GM19240 (cell line): ENCODE results near the gene SPATS2L.

ENCODE experiments used
- DNase-seq: peaks from one replicate; pipeline ENCODE4 v3.0.0; 2011; ENCODE audit warnings: low spot score; ENCODE audit not compliant: insufficient read length

Gene SPATS2L

GRCh38 chr2:200496696-200497095 is 190.2 kb downstream of the SPATS2L start:
- DNase-seq = no peak

GRCh38 chr2:200498402-200499162 is 192.1 kb downstream of the SPATS2L start:
- no peak for DNase-seq

- DNase-seq = no peak
These were observed 195.7 kb downstream of the SPATS2L start for GRCh38 chr2:200502196-200502595.

- no peak for DNase-seq
These were observed 200.2 kb downstream of the SPATS2L start for GRCh38 chr2:200506679-200507078.

- no peak for DNase-seq
These were observed 200.7 kb downstream of the SPATS2L start for GRCh38 chr2:200507179-200507578.

GRCh38 chr2:200509235-200509611 is 202.7 kb downstream of the SPATS2L start:
- DNase-seq = no peak

GRCh38 chr2:200509612-200510433 is 203.3 kb downstream of the SPATS2L start, which contains the start of gene KCTD18:
TSS of gene KCTD18 (minus strand) at chr2:200510068. CDS start at chr2:200507016, 3,052 bp downstream.
- DNase-seq = peak; percentile 88

- DNase-seq = no peak
These were observed 208.7 kb downstream of the SPATS2L start for GRCh38 chr2:200515155-200515554.

DNA sequence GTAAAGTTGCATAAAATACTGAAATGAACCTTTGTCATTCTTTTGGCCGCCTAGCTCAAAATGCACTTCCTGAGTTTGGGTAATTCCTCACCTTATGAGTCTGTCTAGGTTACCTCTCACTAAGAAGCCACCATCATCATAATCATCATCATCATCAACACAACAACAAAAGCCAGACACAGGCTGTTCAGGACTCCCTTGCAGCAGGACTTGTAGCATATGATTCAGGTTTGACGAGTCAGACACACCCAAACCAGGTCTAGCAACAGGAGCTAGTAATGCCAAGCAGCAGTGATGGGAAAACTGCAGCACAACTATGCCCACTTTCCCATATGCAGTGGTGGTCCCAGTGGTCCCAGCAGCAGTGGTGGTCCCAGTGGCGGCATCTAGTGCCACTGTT is 216.7 kb downstream of the SPATS2L start:
- DNase-seq = no peak

GRCh38 chr2:200523604-200524003 is 217.1 kb downstream of the SPATS2L start:
- DNase-seq = no peak

GRCh38 chr2:200525066-200525465 is 218.6 kb downstream of the SPATS2L start:
- DNase-seq = no peak

GRCh38 chr2:200525551-200525881 is 219.0 kb downstream of the SPATS2L start:
- no peak for DNase-seq

GRCh38 chr2:200525882-200526651 is 219.6 kb downstream of the SPATS2L start, which contains the start of gene SGO2:
TSS of gene SGO2 (plus strand) at chr2:200526207. CDS start at chr2:200532976, 6,769 bp downstream.
- DNase-seq = peak; percentile 79

DNA sequence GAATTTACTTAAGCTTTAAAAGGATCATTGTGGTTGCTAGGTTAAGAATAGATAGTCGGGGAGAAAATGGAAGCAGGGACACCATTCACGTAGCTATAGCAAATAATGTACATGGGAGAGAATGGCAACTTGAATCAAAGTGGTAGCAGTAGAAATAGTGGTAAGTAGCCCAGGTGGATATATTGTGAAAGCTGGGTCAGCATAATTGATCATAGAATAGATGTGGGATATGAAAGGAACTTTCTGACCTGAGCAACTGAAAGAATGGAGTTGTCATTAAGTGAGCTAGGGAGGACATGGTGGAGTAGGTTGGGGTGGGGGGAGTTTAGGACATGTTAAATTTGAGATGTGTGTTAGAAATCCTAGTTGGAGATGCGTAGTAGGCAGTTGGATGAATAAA is 221.7 kb downstream of the SPATS2L start:
- DNase-seq = no peak
